ENCODE results near the gene TBL1X.

- TF ChIP-seq CTCF (IDR thresholded peaks at IDR 0.05) (no peak), POLR2A (IDR thresholded peaks at IDR 0.05; ENCODE audit: low read depth) (no peak), POLR2AphosphoS5 (IDR thresholded peaks at IDR 0.05) (no peak), EP300 (IDR thresholded peaks at IDR 0.05) (no peak)
Measured at GRCh38 chrX:9440116-9440844, 24.6 kb upstream of the TBL1X start.

All from esophagus muscularis mucosa (tissue), 4 donors.